ENCODE data around the gene PALLD.

PALLD gene

GRCh38 chr4:168560184-168561180 is 63.6 kb downstream of the PALLD start:
- no peak for DNase-seq

DNA sequence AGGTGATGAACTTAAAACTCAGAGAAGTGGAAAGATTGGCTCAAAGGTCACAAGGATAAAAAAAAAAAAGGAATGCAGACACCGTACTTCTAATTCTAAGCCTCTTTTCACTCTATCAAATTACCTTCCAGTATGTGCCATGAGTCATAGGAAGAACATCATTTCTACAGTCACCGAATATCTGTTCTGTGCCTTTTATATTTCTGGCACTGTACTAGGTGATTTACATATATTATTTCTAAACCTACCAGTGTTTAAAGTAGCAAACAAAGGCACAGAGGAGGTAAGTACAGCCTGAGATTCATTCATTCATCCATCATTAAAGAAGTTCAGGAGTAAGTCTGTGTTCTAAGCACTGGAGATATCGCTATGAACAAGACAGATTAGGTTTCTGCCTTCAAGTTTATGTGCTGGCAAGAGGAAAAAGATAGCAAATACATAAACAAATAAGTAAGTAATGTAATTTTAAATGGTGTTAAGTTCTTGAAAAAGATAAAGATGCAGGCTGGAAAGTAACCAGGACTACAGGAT is 65.3 kb downstream of the PALLD start:
- DNase-seq, result no peak

GRCh38 chr4:168564023-168564422 is 67.2 kb downstream of the PALLD start:
- DNase-seq, result no peak

DNA sequence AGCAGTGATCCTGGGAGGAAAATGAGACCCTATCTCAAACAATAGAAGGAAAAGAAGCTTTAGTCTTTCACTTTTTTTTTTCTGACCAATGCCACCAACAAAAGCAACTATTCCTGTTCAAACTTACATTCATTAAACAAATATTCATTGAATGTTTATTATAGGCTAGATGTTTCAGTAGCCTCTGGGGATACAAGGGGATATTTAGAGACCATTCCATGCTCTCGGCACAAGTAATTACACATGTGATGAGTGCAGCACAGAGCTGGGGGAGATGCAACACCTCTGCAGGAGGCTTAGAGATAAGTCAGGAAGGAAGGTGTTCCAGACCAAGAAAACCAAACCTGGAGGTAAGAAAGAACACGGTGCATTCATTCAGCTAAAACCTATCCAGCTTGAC is 68.3 kb downstream of the PALLD start:
- no peak for DNase-seq

DNA sequence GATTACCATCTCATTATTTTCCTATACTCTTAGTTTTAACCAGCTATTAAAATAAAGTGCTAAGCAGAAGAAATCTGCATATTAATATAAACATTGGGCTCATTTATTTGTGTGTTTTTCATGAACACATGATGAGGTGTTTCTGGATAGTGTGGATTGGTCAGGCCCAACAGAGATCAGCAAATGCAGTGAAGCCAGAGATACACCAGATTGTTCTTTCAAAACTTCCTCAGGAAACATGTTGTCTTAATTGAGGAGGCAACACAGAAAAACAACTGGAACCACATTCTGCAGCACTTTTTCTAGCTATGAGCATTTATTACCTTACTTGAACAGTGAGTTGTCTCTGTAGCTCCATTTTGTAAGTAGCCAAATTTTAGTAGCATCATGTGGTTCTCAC is 69.9 kb downstream of the PALLD start:
- DNase-seq, result no peak

GRCh38 chr4:168569066-168569930 is 72.4 kb downstream of the PALLD start:
- DNase-seq, result peak; percentile 12

DNA sequence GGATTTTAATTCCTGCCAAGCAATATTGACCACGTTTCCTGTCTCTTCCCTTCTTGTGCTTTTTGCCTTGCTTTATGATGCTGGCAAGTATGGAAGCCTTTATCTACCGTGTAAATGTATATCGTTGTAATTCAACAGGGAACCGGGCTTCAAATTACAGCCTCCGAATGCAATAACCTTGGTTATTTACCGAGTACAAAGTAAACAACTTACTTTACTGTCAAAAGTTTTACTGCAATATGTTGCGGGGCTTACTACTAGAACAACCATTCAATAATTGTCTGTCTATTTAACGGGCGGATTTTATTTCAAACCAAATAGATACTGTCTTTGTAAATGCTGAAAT is 73.1 kb downstream of the PALLD start:
- DNase-seq, result no peak

GRCh38 chr4:168570466-168570865 is 73.6 kb downstream of the PALLD start:
- DNase-seq, result no peak

- DNase-seq, result no peak
Observed at GRCh38 chr4:168572002-168572401, 75.2 kb downstream of the PALLD start.

GRCh38 chr4:168573870-168574269 is 77.0 kb downstream of the PALLD start:
- no peak for DNase-seq

- DNase-seq, result no peak
Observed at GRCh38 chr4:168574581-168575295, 77.9 kb downstream of the PALLD start.

- no peak for DNase-seq
Observed at GRCh38 chr4:168575473-168575872, 78.6 kb downstream of the PALLD start.

DNA sequence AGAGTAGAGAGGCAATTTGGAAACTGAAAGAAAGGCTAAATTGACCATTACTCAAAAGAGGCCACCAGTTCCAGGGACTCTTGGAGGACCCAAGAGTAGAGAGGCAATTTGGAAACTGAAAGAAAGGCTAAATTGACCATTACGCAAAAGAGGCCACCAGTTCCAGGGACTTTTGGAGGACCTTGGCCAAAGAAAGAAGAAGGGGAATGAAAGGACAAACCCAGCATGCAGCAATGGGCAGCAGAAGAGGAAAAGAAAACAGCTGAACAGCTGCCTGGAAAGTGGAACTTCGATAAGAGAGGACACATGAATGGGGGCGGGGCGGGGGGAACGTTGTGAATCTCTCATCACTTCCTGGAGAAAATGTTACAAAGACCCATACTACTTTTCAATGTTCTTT is 80.8 kb downstream of the PALLD start:
- no peak for DNase-seq

DNA sequence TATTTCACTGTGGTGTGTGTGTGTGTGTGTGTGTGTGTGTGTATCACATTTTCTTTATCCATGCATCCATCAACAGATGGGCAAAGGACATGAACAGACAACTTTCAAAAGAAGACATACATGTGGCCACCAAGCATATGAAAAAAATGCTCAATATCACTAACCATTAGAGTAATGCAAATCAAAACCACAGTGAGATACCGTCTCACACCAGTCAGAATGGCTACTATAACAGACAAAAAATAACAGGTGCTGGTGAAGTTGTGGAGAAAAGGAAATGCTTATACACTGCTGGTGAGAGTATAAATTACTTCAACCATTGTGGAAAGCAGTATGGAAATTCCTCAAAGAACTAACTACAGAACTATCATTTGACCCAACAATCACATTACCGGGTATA is 83.4 kb downstream of the PALLD start:
- no peak for DNase-seq

DNA sequence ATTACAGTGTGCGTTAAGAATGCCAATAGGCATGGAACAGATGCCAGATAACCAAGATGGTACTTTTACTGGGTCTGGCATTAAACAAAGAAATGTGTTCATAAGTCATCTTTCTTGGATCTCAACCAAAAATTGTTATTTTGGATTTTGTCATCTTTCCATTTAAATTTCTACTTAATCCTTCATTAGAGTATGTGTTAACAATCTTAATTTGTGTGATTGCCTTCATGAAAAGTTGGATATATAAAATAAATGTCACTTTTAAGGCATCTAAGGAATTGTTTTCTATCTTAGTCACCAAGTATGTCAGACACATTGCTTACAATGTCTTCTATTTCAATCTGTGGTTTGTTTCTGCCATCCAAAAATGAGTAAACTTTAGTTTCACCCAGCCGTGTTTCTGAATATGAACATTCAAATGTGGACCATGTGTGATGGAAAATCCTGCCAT is 87.5 kb downstream of the PALLD start:
- DNase-seq, result peak; percentile 17

- DNase-seq, result peak; percentile 14
Observed at GRCh38 chr4:168585168-168586091, 88.6 kb downstream of the PALLD start.

- no peak for DNase-seq
Observed at GRCh38 chr4:168586926-168587325, 90.1 kb downstream of the PALLD start.

- DNase-seq, result no peak
Observed at GRCh38 chr4:168587411-168588125, 90.7 kb downstream of the PALLD start.

- no peak for DNase-seq
Observed at GRCh38 chr4:168588916-168589531, 92.2 kb downstream of the PALLD start.

DNA sequence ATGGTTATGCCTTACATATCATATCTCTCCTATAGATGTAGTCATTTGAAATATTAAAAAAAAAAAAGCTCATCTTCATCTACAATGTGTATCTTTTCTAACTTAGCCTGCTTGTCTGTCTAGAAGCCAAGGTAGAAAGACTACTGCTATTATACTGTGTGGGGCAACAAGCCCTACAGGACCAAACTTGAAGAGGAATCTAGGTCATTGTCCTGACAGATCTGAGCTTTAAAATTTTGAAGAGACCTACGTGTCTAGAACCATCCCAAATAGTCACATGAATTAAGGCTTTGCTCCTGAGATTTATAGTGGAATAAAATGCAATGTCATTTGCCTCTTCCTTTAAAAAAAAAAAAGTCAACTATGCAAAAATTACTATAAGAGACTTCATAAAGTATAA is 95.8 kb downstream of the PALLD start:
- DNase-seq, result no peak

GRCh38 chr4:168593399-168593798 is 96.5 kb downstream of the PALLD start:
- no peak for DNase-seq
